SK-N-SH (cell line): ENCODE results near the gene PTX3.

Experiments
- CTCF ChIP-seq: fragments of 200-600 bp; sonication (generic); IDR thresholded peaks from 2 replicates; pipeline ENCODE4 v1.6.1; 2017; ENCODE audit warnings: antibody characterized with exemption, mild to moderate bottlenecking, moderate library complexity
- ELF1 ChIP-seq: IDR thresholded peaks from 2 replicates; pipeline ENCODE4 v1.4.0; 2012
- FOXM1 ChIP-seq: IDR thresholded peaks from 2 replicates; pipeline ENCODE4 v1.4.0; 2012; ENCODE audit warnings: low read depth, mild to moderate bottlenecking
- JUND ChIP-seq: IDR thresholded peaks from 2 replicates; pipeline ENCODE4 v1.4.0; 2012
- NRF1 ChIP-seq: IDR thresholded peaks from 2 replicates; pipeline ENCODE4 v1.6.1; 2012; ENCODE audit warnings: low read depth, mild to moderate bottlenecking, low read length
- RAD21 ChIP-seq: IDR thresholded peaks from 2 replicates; pipeline ENCODE4 v1.6.1; 2012; ENCODE audit warnings: mild to moderate bottlenecking, low read length

DNA sequence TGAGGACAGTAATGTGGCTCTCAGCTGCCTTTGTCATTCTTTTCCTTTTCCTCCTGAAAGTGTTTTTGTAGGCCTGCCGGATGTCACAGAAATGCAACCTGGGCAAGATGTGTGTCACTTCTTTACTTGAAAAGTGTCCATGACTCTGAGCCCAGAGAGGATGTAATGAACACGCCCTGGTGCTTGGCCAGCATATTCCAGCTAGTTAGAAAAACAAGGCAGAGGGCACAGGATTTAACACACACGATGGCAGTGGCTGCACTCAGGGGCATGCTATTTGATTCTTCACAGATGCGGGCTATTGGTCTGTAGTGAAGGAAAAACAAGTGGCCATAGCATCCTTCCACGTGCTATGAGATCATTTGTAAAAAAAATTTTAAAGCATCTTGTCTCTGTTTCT lies 30.3 kb upstream of the PTX3 start:
- no peak for TF ChIP-seq CTCF
- TF ChIP-seq ELF1, result no peak
- no peak for TF ChIP-seq JUND
- no peak for TF ChIP-seq NRF1
- no peak for TF ChIP-seq FOXM1
- no peak for TF ChIP-seq RAD21
